HCT116 (cell line): ENCODE results near the gene BAIAP2. TPM values are rescaled to one million over a fixed set of nuclear protein-coding genes. Genes with fewer than 3 reads are reported as not detected.

Experiments
- ATAC-seq: fragments of 200-7000 bp; cut with Tn5 transposase; 2 replicates; pipeline ENCODE4 v1.9.1; 2020; ENCODE audit warnings: mild to moderate bottlenecking, moderate library complexity
- BruUV-seq: library from RNA; stranded (reverse); fragments of 400-500 nt; replicated peaks from 2 replicates; lab custom pipeline; 2021; lab: Mats Ljungman, UMichigan
- CTCF ChIA-PET: fragments of 300-600 bp; sonication (Branson Sonifier 250); formaldehyde crosslinking; loops from one replicate; lab custom pipeline; 2021; ENCODE audit warnings: antibody characterized with exemption; lab: Charles Lee
- POLR2A ChIA-PET: fragments of 300-600, 350-600 bp; sonication (Branson Sonifier 250); formaldehyde crosslinking; loops from one replicate; lab custom pipeline; 2021; ENCODE audit warnings: antibody characterized with exemption; lab: Charles Lee
- RAD21 ChIA-PET, 2 experiments: fragments of 300-600 bp; sonication (Branson Sonifier 250); formaldehyde crosslinking; loops; one replicate each; lab custom pipeline; 2023; ENCODE audit warnings: low total read pairs in 2 of 2; ENCODE audit not compliant: uncharacterized antibody in 2 of 2, unreplicated experiment in 2 of 2, low non-redundant PET in 1 of 2; lab: Charles Lee
- DNase-seq: peaks from one replicate; pipeline ENCODE4 v3.0.0-alpha.2; 2010; ENCODE audit warnings: low read depth, low spot score
- H2AFZ ChIP-seq: fragments of 200-600 bp; shearing (Covaris generic), sonication (generic); 2 replicates; pipeline ENCODE4 v1.6.1; 2017; ENCODE audit warnings: low read depth, mixed run types, mixed read lengths, antibody characterized with exemption, low read length; ENCODE audit not compliant: poor library complexity, severe bottlenecking
- H3K27ac ChIP-seq: 2 replicates; pipeline ENCODE4 v1.5.1; 2012; ENCODE audit warnings: low read depth, low read length
- H3K27me3 ChIP-seq: fragments of 200-600 bp; sonication (generic); 2 replicates; pipeline ENCODE4 v1.6.1; 2016; ENCODE audit warnings: mixed run types, low read length, mixed read lengths; ENCODE audit not compliant: insufficient read depth
- H3K36me3 ChIP-seq, 2 experiments: fragments of 200-500 bp in 1 of 2; fragments of 200-600 bp in 1 of 2; sonication (Bioruptor generic) in 1 of 2; sonication (generic) in 1 of 2; 2 replicates each; pipeline versions ENCODE4 v1.5.1 to v1.6.1; 2014 to 2016; ENCODE audit warnings: low read length in 2 of 2, inconsistent platforms in 1 of 2, mixed read lengths in 1 of 2, mixed run types in 1 of 2; ENCODE audit not compliant: insufficient read depth in 2 of 2, control insufficient read depth in 1 of 2
- H3K4me1 ChIP-seq, 2 experiments: fragments of 200-600 bp in 1 of 2; sonication (generic) in 1 of 2; 2 replicates each; pipeline versions ENCODE4 v1.5.1 to v1.6.1; 2012 to 2017; ENCODE audit warnings: low read length in 2 of 2, inconsistent platforms in 1 of 2, mild to moderate bottlenecking in 1 of 2, mixed read lengths in 1 of 2, mixed run types in 1 of 2, moderate library complexity in 1 of 2; ENCODE audit not compliant: insufficient read depth in 2 of 2, control insufficient read depth in 1 of 2
- H3K4me2 ChIP-seq: fragments of 200-600 bp; sonication (generic); 2 replicates; pipeline ENCODE4 v1.6.1; 2017; ENCODE audit warnings: mixed run types, low read length, mixed read lengths
- H3K4me3 ChIP-seq, 2 experiments: fragments of 200-600 bp in 1 of 2; sonication (generic) in 1 of 2; replicated peaks in 1 of 2; 2 replicates each; pipeline ENCODE4 v1.5.1; 2011 to 2016; ENCODE audit warnings: low read length in 2 of 2, control low read depth in 1 of 2, low read depth in 1 of 2, mild to moderate bottlenecking in 1 of 2, mixed read lengths in 1 of 2, mixed run types in 1 of 2
- H3K79me2 ChIP-seq: fragments of 200-600 bp; sonication (generic); 2 replicates; pipeline ENCODE4 v1.6.1; 2017; ENCODE audit warnings: mild to moderate bottlenecking, mixed run types, low read length, moderate library complexity, mixed read lengths; ENCODE audit not compliant: insufficient read depth
- H3K9ac ChIP-seq: fragments of 200-600 bp; sonication (generic); 2 replicates; pipeline ENCODE4 v1.6.1; 2016; ENCODE audit warnings: low read length, mixed read lengths
- H3K9me2 ChIP-seq: fragments of 200-600 bp; sonication (generic), shearing (Covaris generic); 2 replicates; pipeline ENCODE4 v1.6.1; 2017; ENCODE audit warnings: mixed run types, mild to moderate bottlenecking, moderate library complexity; ENCODE audit not compliant: insufficient read depth
- H3K9me3 ChIP-seq, 2 experiments: fragments of 200-500 bp in 1 of 2; fragments of 200-600 bp in 1 of 2; sonication (Bioruptor generic) in 1 of 2; sonication (generic) in 1 of 2; 2 replicates each; pipeline ENCODE4 v1.6.1; 2014 to 2017; ENCODE audit warnings: low read length in 2 of 2, mixed read lengths in 2 of 2, inconsistent platforms in 1 of 2, low read depth in 1 of 2, mild to moderate bottlenecking in 1 of 2, mixed run types in 1 of 2, moderate library complexity in 1 of 2; ENCODE audit not compliant: control insufficient read depth in 1 of 2, insufficient read depth in 1 of 2
- H4K20me1 ChIP-seq: fragments of 200-600 bp; sonication (generic), shearing (Covaris generic); 2 replicates; pipeline ENCODE4 v1.6.1; 2017; ENCODE audit warnings: mixed run types, mild to moderate bottlenecking, moderate library complexity; ENCODE audit not compliant: insufficient read depth
- CEBPB ChIP-seq: IDR thresholded peaks from 2 replicates; pipeline ENCODE4 v1.6.1; 2012; ENCODE audit warnings: low read depth
- EZH2 ChIP-seq: fragments of 200-600 bp; sonication (generic); IDR thresholded peaks from 2 replicates; pipeline ENCODE4 v1.6.1; 2017; ENCODE audit warnings: antibody characterized with exemption, mixed run types
- JUND ChIP-seq: IDR thresholded peaks from 2 replicates; pipeline ENCODE4 v1.6.1; 2012
- POLR2AphosphoS5 ChIP-seq: IDR thresholded peaks from 2 replicates; pipeline ENCODE4 v1.6.1; 2011; ENCODE audit warnings: mild to moderate bottlenecking, low read depth, low read length, moderate library complexity
- SIN3A ChIP-seq: IDR thresholded peaks from 2 replicates; pipeline ENCODE4 v1.6.1; 2012; ENCODE audit warnings: low read depth
- SRF ChIP-seq: IDR thresholded peaks from 2 replicates; pipeline ENCODE4 v1.6.1; 2012; ENCODE audit warnings: low read depth
- TCF7L2 ChIP-seq: IDR thresholded peaks from 2 replicates; pipeline ENCODE4 v1.7.0; 2011; ENCODE audit warnings: borderline replicate concordance, inconsistent platforms; ENCODE audit not compliant: insufficient read depth, insufficient read length; ENCODE audit errors: extremely low read depth
- intact Hi-C: fragments of 100-400 bp; cut with micrococcal nuclease; formaldehyde crosslinking; loops from 2 replicates; pipeline ENCODE4 v1.10.0; 2022
- total RNA-seq: library from RNA; stranded (reverse); gene quantifications from one replicate; pipeline ENCODE4 v1.2.1, GENCODE V29; 2021; ENCODE audit not compliant: unreplicated experiment
- TF ChIP-seq, protein P1 (sequence below): IDR thresholded peaks from 2 replicates; pipeline ENCODE4 v1.6.1; 2012; ENCODE audit warnings: low read depth
- TF ChIP-seq, protein P2 (sequence below): IDR thresholded peaks from 2 replicates; pipeline ENCODE4 v1.6.1; 2012

BAIAP2 gene
- total RNA-seq, 1 experiment from 2014 or later, result 105 TPM

DNA sequence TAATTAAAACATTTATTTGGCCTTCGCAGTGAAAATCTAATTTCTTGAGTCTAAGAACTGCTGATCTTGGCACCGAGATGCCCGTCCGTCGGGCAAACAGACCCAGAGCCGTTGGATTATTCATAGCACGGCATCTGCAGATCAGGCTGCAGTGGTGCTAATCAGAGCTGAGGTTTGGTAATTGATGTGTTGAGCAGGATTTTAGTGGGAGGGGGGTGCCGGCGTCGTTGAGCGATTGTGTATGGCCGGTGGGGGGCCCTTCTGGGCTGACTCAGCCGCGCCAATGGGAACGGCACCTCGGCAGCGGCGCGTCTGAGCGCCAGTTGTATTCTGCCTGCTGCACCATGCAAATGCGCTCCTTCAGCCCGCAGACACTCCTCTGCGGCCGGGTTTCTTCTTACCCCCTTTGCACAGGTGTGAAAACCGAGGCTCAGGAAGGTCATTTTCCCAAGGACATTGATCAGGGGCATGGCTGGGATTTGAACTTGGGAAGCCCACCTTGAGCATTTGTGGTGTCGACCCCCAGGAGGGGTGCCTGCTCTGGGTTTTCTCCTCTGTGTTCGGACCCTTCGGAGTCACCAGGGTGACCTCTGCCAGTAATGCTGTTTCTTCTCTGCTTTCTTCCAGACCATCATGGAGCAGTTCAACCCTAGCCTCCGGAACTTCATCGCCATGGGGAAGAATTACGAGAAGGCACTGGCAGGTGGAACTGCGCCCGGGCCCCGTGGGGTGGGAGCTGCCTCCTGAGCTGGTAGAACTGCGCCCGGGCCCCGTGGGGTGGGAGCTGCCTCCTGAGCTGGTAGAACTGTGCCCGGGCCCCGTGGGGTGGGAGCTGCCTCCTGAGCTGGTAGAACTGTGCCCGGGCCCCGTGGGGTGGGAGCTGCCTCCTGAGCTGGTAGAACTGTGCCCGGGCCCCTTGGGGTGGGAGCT lies 18.4 kb downstream of the BAIAP2 start:
- peaks cover 93% of the 10 kb centered on the region for H3K79me2 ChIP-seq
- intact Hi-C loops, result no loop called here
- CTCF ChIA-PET, result no interaction called here

More for the DNA sequence above, 18.4 kb downstream of the BAIAP2 start:
- no peak overlapping the region for H3K27ac ChIP-seq
- no peak overlapping the region for H3K4me3 ChIP-seq
- no peak overlapping the region for H3K9ac ChIP-seq
- no peak overlapping the region for H2AFZ ChIP-seq
- H4K20me1 ChIP-seq, result peaks cover 15% of the 10 kb centered on the region; the same call in 1 of the 2 replicates
- H3K4me2 ChIP-seq, result no peak overlapping the region
- RAD21 ChIA-PET, result no interaction called here
- no TSS peak for BruUV-seq
- H3K27me3 ChIP-seq, result no peaks in the 10 kb centered on the region
- DNase-seq (no peak), ATAC-seq (no peak)
- peaks cover 34 to 60% of the 10 kb centered on the region in 2 experiments for H3K4me1 ChIP-seq
- no peaks in the 10 kb centered on the region for H3K9me2 ChIP-seq
- H3K9me3 ChIP-seq, result no peaks in the 10 kb centered on the region
- TF ChIP-seq EZH2 (no peak), TCF7L2 (no peak), CEBPB (no peak), SRF (no peak), SIN3A (no peak), JUND (no peak), POLR2AphosphoS5 (no peak)
- TF ChIP-seq, protein P1, sequence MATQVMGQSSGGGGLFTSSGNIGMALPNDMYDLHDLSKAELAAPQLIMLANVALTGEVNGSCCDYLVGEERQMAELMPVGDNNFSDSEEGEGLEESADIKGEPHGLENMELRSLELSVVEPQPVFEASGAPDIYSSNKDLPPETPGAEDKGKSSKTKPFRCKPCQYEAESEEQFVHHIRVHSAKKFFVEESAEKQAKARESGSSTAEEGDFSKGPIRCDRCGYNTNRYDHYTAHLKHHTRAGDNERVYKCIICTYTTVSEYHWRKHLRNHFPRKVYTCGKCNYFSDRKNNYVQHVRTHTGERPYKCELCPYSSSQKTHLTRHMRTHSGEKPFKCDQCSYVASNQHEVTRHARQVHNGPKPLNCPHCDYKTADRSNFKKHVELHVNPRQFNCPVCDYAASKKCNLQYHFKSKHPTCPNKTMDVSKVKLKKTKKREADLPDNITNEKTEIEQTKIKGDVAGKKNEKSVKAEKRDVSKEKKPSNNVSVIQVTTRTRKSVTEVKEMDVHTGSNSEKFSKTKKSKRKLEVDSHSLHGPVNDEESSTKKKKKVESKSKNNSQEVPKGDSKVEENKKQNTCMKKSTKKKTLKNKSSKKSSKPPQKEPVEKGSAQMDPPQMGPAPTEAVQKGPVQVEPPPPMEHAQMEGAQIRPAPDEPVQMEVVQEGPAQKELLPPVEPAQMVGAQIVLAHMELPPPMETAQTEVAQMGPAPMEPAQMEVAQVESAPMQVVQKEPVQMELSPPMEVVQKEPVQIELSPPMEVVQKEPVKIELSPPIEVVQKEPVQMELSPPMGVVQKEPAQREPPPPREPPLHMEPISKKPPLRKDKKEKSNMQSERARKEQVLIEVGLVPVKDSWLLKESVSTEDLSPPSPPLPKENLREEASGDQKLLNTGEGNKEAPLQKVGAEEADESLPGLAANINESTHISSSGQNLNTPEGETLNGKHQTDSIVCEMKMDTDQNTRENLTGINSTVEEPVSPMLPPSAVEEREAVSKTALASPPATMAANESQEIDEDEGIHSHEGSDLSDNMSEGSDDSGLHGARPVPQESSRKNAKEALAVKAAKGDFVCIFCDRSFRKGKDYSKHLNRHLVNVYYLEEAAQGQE, result no peak
- TF ChIP-seq, protein P2, sequence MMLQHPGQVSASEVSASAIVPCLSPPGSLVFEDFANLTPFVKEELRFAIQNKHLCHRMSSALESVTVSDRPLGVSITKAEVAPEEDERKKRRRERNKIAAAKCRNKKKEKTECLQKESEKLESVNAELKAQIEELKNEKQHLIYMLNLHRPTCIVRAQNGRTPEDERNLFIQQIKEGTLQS, result no peak
- TF ChIP-seq, all 23 proteins: peak for 0
- POLR2A ChIA-PET, result no interaction called here
- H3K36me3 ChIP-seq, result peaks cover 10 to 17% of the 10 kb centered on the region in 2 experiments; a peak in 3 of 4 replicates
